GM12864 (cell line): Measurements from ENCODE around the gene TLX1.
"Not testable (repeated sequence)": the region's sequence is repeated elsewhere in the genome, so short reads cannot be mapped to it uniquely, and the experiment has no call there.

ENCODE experiments used
- DNase-seq: peaks from one replicate; pipeline ENCODE4 v3.0.0-alpha.2; 2011; ENCODE audit warnings: low read depth
- H3K4me3 ChIP-seq: 2 replicates; pipeline ENCODE4 v1.5.1; 2011; ENCODE audit warnings: mild to moderate bottlenecking, low read depth, low read length, control low read depth
- CTCF ChIP-seq: IDR thresholded peaks from 2 replicates; pipeline ENCODE4 v1.5.1; 2011; ENCODE audit warnings: low read depth, mild to moderate bottlenecking, moderate library complexity, low read length, control low read depth, inconsistent platforms; ENCODE audit errors: missing control alignments

TLX1 gene

GRCh38 chr10:101144053-101144452 is 13.0 kb downstream of the TLX1 start:
- no peak overlapping the region for H3K4me3 ChIP-seq
- TF ChIP-seq CTCF, result no peak
- DNase-seq, result no peak

GRCh38 chr10:101145145-101145544 is 14.0 kb downstream of the TLX1 start:
- DNase-seq, result no peak
- no peak for TF ChIP-seq CTCF
- H3K4me3 ChIP-seq, result no peak overlapping the region

GRCh38 chr10:101145750-101146391 is 14.8 kb downstream of the TLX1 start:
- no peak for DNase-seq
- no peak overlapping the region for H3K4me3 ChIP-seq
- no peak for TF ChIP-seq CTCF

GRCh38 chr10:101146392-101147251 is 15.5 kb downstream of the TLX1 start:
- DNase-seq, result no peak
- H3K4me3 ChIP-seq, result no peak overlapping the region
- TF ChIP-seq CTCF, result no peak

GRCh38 chr10:101151395-101151794 is 20.3 kb downstream of the TLX1 start:
- DNase-seq, result no peak
- H3K4me3 ChIP-seq, result no peak overlapping the region
- TF ChIP-seq CTCF, result no peak

- DNase-seq, result no peak
- H3K4me3 ChIP-seq, result no peak overlapping the region
- TF ChIP-seq CTCF, result no peak
Measured at GRCh38 chr10:101152316-101152715, 21.2 kb downstream of the TLX1 start.

- not testable (repeated sequence) for DNase-seq, H3K4me3 ChIP-seq
Measured at GRCh38 chr10:101154506-101154905, 23.4 kb downstream of the TLX1 start.
